Measurements from ENCODE around the gene USP34.

Gene USP34

DNA sequence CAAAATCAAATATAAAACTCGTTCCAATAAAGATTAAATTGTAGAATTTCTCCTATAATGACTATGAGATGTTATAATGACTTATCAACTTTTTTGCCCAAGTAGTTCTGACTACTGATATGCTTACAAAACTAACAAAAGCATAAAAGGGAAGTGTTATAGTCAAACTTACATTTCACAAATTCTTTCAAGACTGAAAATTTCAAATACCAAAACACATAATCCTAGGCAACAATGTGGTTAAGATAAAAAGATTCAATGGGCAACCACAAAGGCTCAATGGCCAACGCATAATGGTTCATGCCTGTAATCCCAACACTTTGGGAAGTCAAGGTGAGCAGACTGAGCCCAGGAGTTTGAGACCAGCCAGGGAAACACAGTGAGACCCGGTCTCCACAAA lies 135.7 kb downstream of the USP34 start:
- H3K4me3 ChIP-seq (ENCODE audit: low read depth, low read length): no peak overlapping the region
- ChIA-PET POLR2A (no interaction called here), CTCF (no interaction called here)
- no peaks in the 10 kb centered on the region for H3K9me3 ChIP-seq (ENCODE audit: control insufficient read depth, insufficient read depth, low read depth, low read length)
- no peaks in the 10 kb centered on the region for H3K4me1 ChIP-seq (ENCODE audit: control insufficient read depth, insufficient read depth, low read length)
- H3K27ac ChIP-seq (ENCODE audit: extremely low read depth, low read depth, low read length): no peak overlapping the region
- peaks cover 27 to 61% of the 10 kb centered on the region in 2 experiments for H3K36me3 ChIP-seq (ENCODE audit: control insufficient read depth in 2 of 2, insufficient read depth in 1 of 2, low read length in 2 of 2)
- TF ChIP-seq SP2 (tag by site-specific recombination; IDR thresholded peaks at IDR 0.05): no peak
- TF ChIP-seq ZNF549 (tag by site-specific recombination; IDR thresholded peaks at IDR 0.05): no peak
- TF ChIP-seq ZNF521 (tag by site-specific recombination; IDR thresholded peaks at IDR 0.05): no peak
- no peak for TF ChIP-seq ZNF776 (tag by site-specific recombination; IDR thresholded peaks at IDR 0.05; ENCODE audit: borderline replicate concordance)
- TF ChIP-seq ZNF585B (tag by site-specific recombination; IDR thresholded peaks at IDR 0.05): no peak
- no peak for TF ChIP-seq ZNF610 (tag by site-specific recombination; IDR thresholded peaks at IDR 0.05; ENCODE audit: borderline replicate concordance)
- no peak for TF ChIP-seq ZBTB48 (tag by site-specific recombination; IDR thresholded peaks at IDR 0.05)
- TF ChIP-seq ZNF175 (tag by site-specific recombination; IDR thresholded peaks at IDR 0.05): no peak
- no peak for TF ChIP-seq MYNN (tag by site-specific recombination; IDR thresholded peaks at IDR 0.05; ENCODE audit: borderline replicate concordance)
- no peak for TF ChIP-seq KLF10 (tag by site-specific recombination; IDR thresholded peaks at IDR 0.05)
- TF ChIP-seq PRDM2 (tag by site-specific recombination; IDR thresholded peaks at IDR 0.05; ENCODE audit: borderline replicate concordance): no peak
- TF ChIP-seq ZNF2 (tag by site-specific recombination; IDR thresholded peaks at IDR 0.05): no peak
- no peak for TF ChIP-seq ZNF280C (tag by site-specific recombination; IDR thresholded peaks at IDR 0.05)
- TF ChIP-seq, protein P1, sequence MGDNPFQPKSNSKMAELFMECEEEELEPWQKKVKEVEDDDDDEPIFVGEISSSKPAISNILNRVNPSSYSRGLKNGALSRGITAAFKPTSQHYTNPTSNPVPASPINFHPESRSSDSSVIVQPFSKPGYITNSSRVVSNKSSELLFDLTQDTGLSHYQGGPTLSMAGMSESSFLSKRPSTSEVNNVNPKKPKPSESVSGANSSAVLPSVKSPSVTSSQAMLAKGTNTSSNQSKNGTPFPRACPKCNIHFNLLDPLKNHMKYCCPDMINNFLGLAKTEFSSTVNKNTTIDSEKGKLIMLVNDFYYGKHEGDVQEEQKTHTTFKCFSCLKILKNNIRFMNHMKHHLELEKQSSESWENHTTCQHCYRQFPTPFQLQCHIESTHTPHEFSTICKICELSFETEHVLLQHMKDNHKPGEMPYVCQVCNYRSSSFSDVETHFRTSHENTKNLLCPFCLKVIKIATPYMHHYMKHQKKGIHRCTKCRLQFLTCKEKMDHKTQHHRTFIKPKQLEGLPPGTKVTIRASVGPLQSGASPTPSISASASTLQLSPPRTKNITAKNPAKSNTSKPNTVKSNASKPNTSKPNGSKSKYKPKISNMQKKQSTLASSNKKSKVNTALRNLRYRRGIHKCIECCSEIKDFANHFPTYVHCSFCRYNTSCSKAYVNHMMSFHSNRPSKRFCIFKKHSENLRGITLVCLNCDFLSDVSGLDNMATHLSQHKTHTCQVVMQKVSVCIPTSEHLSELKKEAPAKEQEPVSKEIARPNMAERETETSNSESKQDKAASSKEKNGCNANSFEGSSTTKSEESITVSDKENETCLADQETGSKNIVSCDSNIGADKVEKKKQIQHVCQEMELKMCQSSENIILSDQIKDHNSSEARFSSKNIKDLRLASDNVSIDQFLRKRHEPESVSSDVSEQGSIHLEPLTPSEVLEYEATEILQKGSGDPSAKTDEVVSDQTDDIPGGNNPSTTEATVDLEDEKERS (tag by site-specific recombination; IDR thresholded peaks at IDR 0.05): no peak
- no peak for TF ChIP-seq ZBTB1 (tag by site-specific recombination; IDR thresholded peaks at IDR 0.05)
- no peak for TF ChIP-seq ZNF544 (tag by site-specific recombination; IDR thresholded peaks at IDR 0.05)
